WI38 (cell line): ENCODE data around the gene PTPRG.

Experiments used
- H3K4me3 ChIP-seq: 2 replicates; pipeline ENCODE4 v1.5.1; 2011; ENCODE audit warnings: low read depth, mild to moderate bottlenecking, control low read depth, low read length
- CTCF ChIP-seq: IDR thresholded peaks from 2 replicates; pipeline ENCODE4 v1.5.1; 2012; ENCODE audit warnings: low read depth, mild to moderate bottlenecking, control low read depth, low read length

PTPRG gene

GRCh38 chr3:61889259-61889658 is 327.9 kb downstream of the PTPRG start:
- no peak for TF ChIP-seq CTCF
- H3K4me3 ChIP-seq: no peak overlapping the region

- no peak overlapping the region for H3K4me3 ChIP-seq
- no peak for TF ChIP-seq CTCF
These were observed 328.8 kb downstream of the PTPRG start for GRCh38 chr3:61890167-61890566.

- no peak overlapping the region for H3K4me3 ChIP-seq
- TF ChIP-seq CTCF: no peak
These were observed 329.2 kb downstream of the PTPRG start for GRCh38 chr3:61890586-61890985.

GRCh38 chr3:61892891-61893290 is 331.5 kb downstream of the PTPRG start:
- TF ChIP-seq CTCF: no peak
- H3K4me3 ChIP-seq: no peak overlapping the region

- H3K4me3 ChIP-seq: no peak overlapping the region
- TF ChIP-seq CTCF: no peak
These were observed 332.6 kb downstream of the PTPRG start for GRCh38 chr3:61893840-61894566.

- no peak for TF ChIP-seq CTCF
- no peak overlapping the region for H3K4me3 ChIP-seq
These were observed 333.9 kb downstream of the PTPRG start for GRCh38 chr3:61894988-61895935.

GRCh38 chr3:61896251-61896650 is 334.9 kb downstream of the PTPRG start:
- TF ChIP-seq CTCF: no peak
- no peak overlapping the region for H3K4me3 ChIP-seq
